Immature natural killer cell (primary cell): Measurements from ENCODE around the gene LRIG3. TPM values are rescaled to one million over a fixed set of nuclear protein-coding genes. Genes with fewer than 3 reads are reported as not detected.
"Not testable (repeated sequence)": the region's sequence is repeated elsewhere in the genome, so short reads cannot be mapped to it uniquely, and the experiment has no call there.

Experiments
- DNase-seq, 3 donors: peaks; one replicate each; pipeline ENCODE4 v3.0.0; 2022; ENCODE audit warnings: mixed read lengths in 1 of 3
- H3K27ac Mint-ChIP-seq, 6 donors: one replicate each; pipeline ENCODE4 v1.8.0; 2020; ENCODE audit warnings: mixed read lengths in 6 of 6, mild to moderate bottlenecking in 5 of 6, inconsistent platforms in 4 of 6, moderate library complexity in 3 of 6
- H3K27me3 Mint-ChIP-seq, 3 donors: one replicate each; pipeline ENCODE4 v1.8.0; 2020 to 2021; ENCODE audit warnings: low read depth in 3 of 3, mild to moderate bottlenecking in 3 of 3, mixed read lengths in 3 of 3, moderate library complexity in 3 of 3, inconsistent platforms in 1 of 3
- H3K36me3 Mint-ChIP-seq, 3 donors: one replicate each; pipeline ENCODE4 v1.8.0; 2020; ENCODE audit warnings: mixed read lengths in 3 of 3, inconsistent platforms in 2 of 3, mild to moderate bottlenecking in 2 of 3
- H3K4me1 Mint-ChIP-seq, 2 donors: one replicate each; pipeline ENCODE4 v1.8.0; 2020; ENCODE audit warnings: inconsistent platforms in 2 of 2, mild to moderate bottlenecking in 2 of 2, mixed read lengths in 2 of 2, moderate library complexity in 1 of 2
- H3K4me3 Mint-ChIP-seq, 5 donors: one replicate each; pipeline ENCODE4 v1.8.0; 2020; ENCODE audit warnings: mild to moderate bottlenecking in 5 of 5, mixed read lengths in 5 of 5, inconsistent platforms in 3 of 5, moderate library complexity in 3 of 5
- H3K9me3 Mint-ChIP-seq, 6 donors: one replicate each; pipeline ENCODE4 v1.8.0; 2020; ENCODE audit warnings: mild to moderate bottlenecking in 6 of 6, mixed read lengths in 6 of 6, inconsistent platforms in 4 of 6, moderate library complexity in 3 of 6
- polyA plus RNA-seq, 3 donors: library from polyadenylated mRNA; unstranded; fragments of 300-500 nt; fragmentation: Illumina TruSeq; gene quantifications; one replicate each; pipeline ENCODE4 v1.2.3, GENCODE V29; 2021

Gene LRIG3
- polyA plus RNA-seq, 3 donors from 2014 or later = not detected

DNA sequence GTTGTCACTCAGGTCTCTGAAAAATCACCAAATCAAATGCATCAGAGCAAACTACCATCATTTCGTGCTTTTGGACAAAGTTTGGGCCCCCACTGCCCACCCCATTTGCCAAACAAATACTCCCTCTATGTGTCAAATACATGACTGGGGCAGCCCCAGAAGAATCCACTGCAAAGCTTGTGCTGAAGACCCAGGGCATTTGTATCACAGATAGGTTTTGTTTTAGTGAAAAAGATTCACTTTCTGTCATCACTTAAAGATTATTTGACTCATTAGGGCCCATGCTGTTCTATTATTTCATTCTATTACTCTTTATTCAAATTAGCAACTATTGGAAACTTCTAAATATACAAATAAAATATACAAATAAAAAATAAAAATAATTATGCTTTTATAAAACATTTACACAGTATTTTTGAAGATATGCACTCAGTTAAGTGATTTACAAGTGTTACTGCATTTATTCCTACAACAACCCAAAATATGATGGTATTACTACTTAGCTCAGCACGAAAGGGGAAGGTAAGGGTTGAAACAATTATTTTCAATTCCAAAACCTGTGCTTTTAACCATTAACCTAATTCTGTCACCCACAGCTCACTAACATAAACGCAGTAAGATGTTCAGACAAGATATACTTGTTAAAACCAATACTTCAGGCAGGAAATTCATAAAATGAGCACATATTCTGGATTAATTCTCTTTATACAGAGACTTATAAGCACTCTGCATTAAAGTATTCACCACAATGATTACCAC is 36.5 kb downstream of the LRIG3 start:
- no peak overlapping the region for H3K4me3 Mint-ChIP-seq
- DNase-seq = no peak
- peaks cover 0 to 2% (median 0%) of the 10 kb centered on the region in 3 donors for H3K27me3 Mint-ChIP-seq
- H3K4me1 Mint-ChIP-seq = no peaks in the 10 kb centered on the region
- H3K36me3 Mint-ChIP-seq = no peaks in the 10 kb centered on the region
- no peak overlapping the region for H3K27ac Mint-ChIP-seq
- peaks cover 0 to 23% (median 3%) of the 10 kb centered on the region in 6 donors for H3K9me3 Mint-ChIP-seq

DNA sequence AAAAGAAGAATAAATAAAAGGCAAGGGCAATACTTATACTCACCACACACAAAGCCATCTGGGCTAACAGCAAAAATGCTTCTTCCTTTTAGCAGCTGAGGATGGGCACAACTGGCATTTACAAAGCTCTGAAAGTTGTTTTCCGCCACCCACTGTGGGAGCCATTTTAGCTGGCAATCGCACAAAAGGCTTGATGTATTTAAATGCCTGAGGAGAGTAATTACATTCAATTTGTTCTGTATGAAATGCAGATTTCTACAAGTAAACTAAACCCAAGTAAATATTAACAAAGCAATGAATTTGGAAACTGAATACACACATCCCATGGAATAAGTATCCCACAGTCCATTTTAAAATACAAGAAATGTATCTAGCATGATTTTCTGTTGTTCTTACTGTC is 37.5 kb downstream of the LRIG3 start:
- no peaks in the 10 kb centered on the region for H3K36me3 Mint-ChIP-seq
- H3K9me3 Mint-ChIP-seq = peaks cover under 1 to 24% (median 3%) of the 10 kb centered on the region in 6 donors
- no peak for DNase-seq
- H3K27me3 Mint-ChIP-seq = peaks cover 0 to 2% (median 0%) of the 10 kb centered on the region in 3 donors
- no peaks in the 10 kb centered on the region for H3K4me1 Mint-ChIP-seq
- H3K4me3 Mint-ChIP-seq = no peak overlapping the region
- H3K27ac Mint-ChIP-seq = no peak overlapping the region

DNA sequence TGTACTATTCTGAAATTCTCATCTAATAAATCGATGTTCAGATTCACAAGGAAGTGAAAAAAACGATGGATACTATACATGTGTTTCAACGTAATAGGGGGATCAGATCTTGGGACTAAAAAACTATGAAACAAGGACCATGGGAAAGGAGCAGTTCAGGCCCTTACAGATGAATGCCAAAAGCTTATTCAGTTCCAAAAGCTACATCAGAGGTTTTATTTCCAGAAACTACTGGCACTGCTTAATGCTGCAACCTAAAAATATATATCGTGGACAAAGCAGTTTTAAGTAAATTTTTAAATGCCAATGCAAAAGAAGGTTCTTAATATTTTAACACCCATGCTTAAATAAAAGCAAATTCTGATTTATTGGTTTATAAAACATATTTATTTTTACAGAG is 38.5 kb downstream of the LRIG3 start:
- H3K27me3 Mint-ChIP-seq = peaks cover 0 to 2% (median 0%) of the 10 kb centered on the region in 3 donors
- no peak overlapping the region for H3K4me3 Mint-ChIP-seq
- no peaks in the 10 kb centered on the region for H3K4me1 Mint-ChIP-seq

DNA sequence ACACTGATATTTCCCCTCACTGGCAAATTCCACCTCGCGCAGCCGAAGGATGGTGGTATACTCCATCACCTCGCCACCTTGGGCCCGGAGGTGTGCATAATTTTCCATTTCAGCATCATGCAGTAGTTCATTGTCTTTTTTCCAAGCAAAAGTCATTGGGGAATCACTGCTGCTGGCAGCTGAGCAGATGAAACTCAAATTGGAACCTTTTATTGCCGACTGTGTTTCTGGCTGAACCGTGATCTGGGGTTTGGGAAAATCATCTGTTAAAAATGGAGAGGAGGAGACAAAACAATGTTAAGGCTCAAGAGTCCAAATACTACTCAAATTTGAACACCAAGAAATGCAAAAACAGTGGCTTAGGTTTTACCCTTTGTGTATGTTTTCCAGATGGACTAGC is 39.7 kb downstream of the LRIG3 start:
- Mint-ChIP-seq H3K4me1 (no peaks in the 10 kb centered on the region), H3K27me3 (peaks cover 0 to 2% (median 0%) of the 10 kb centered on the region in 3 donors), H3K27ac (no peak overlapping the region), H3K4me3 (no peak overlapping the region), H3K9me3 (peaks cover 2 to 26% (median 4%) of the 10 kb centered on the region in 6 donors), H3K36me3 (no peaks in the 10 kb centered on the region)
- no peak for DNase-seq

More for the DNA sequence above, 38.5 kb downstream of the LRIG3 start:
- no peak for DNase-seq
- Mint-ChIP-seq H3K27ac (no peak overlapping the region), H3K9me3 (peaks cover 2 to 29% (median 4%) of the 10 kb centered on the region in 6 donors), H3K36me3 (no peaks in the 10 kb centered on the region)

DNA sequence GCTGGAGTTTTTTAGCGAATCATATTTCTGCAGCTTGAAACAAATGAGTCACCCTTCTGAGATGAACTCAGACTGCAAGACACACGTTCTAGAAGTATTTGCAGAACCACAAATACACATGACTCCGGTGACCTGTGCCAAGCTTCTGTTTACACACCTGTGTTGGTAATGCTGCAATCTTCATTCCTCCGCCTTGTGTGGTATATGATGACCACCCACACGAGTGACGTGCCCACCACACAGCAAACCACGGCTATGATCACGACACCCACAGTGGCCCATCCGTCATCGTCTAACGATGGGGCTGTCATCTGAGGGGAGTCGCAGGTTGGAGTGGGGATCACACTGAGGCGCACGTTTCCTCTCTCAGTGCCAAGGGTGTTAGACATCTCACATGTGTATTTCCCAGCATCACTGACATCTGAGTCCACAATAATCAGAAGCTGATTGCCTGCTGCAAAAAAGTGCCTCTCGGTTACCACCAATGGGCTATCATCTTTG is 43.0 kb downstream of the LRIG3 start:
- no peak for DNase-seq
- Mint-ChIP-seq H3K9me3 (peaks cover 3 to 36% (median 5%) of the 10 kb centered on the region in 6 donors), H3K36me3 (no peaks in the 10 kb centered on the region), H3K27me3 (peaks cover 0 to 2% (median 0%) of the 10 kb centered on the region in 3 donors), H3K4me1 (no peaks in the 10 kb centered on the region), H3K4me3 (no peak overlapping the region), H3K27ac (no peak overlapping the region)

DNA sequence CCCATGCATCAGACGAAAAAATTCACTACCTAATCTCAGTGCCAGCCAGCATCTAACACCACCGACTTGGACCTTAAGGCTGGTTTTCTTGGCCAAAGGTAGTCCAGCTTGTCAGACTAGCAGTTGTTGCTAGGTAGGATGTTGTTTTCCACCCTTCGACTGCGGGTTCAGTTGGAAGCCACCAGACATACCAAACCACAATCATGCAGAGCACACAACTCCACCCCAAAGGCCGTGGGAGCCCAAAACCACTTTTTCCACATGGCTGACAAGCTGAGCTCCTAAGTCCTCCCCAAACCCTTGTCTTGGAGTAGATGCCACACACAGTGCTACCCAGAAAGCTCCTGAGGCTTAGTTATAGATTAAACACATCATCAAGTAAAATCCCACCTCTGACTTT is 46.8 kb downstream of the LRIG3 start:
- Mint-ChIP-seq H3K4me3 (no peak overlapping the region), H3K36me3 (no peaks in the 10 kb centered on the region), H3K27ac (no peak overlapping the region), H3K9me3 (peaks cover 3 to 25% (median 5%) of the 10 kb centered on the region in 6 donors), H3K4me1 (no peaks in the 10 kb centered on the region), H3K27me3 (no peaks in the 10 kb centered on the region)
- no peak for DNase-seq

DNA sequence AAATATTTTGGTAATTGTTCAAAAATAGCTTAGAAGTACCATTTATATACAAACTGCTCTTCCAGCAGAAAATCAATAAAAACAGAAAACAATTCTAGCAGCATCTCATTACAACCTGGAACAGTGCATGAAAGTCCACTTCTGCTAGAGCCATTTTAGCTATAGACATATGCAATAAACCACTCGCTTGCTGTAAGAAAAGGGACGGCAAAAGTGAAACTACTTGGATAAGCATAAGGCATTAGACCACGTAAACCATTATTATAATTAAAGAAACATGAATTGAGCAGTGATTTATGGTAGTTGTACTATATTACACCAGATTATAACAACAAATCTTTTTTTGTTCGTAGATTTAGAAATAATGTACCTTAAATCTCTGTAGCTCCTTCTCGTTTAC is 48.7 kb downstream of the LRIG3 start:
- no peaks in the 10 kb centered on the region for H3K4me1 Mint-ChIP-seq
- H3K27me3 Mint-ChIP-seq = peaks cover 0 to 2% (median 0%) of the 10 kb centered on the region in 3 donors
- no peaks in the 10 kb centered on the region for H3K36me3 Mint-ChIP-seq
- no peak overlapping the region for H3K4me3 Mint-ChIP-seq
- H3K9me3 Mint-ChIP-seq = peaks cover 2 to 26% (median 5%) of the 10 kb centered on the region in 6 donors
- DNase-seq = no peak
- H3K27ac Mint-ChIP-seq = no peak overlapping the region

DNA sequence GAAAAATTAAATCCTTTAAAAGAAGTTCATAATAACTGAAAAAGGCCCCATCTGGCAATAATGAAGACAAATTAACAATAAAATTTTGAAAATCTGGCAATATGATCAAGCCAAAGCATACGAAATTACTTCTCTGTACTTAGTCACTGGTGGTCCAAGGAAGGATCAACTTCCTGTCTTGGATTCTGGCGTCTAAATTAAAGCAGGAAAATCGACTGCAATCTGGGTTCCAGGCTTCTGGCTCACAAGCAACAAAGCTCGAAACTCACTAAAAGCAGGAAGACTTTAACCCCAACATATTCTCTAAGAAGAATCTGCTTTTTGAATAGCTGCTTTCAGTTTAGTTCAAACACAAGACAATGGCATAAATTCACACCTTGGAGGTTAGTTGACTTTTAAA is 49.7 kb downstream of the LRIG3 start:
- H3K27me3 Mint-ChIP-seq = peaks cover 0 to 2% (median 0%) of the 10 kb centered on the region in 3 donors

DNA sequence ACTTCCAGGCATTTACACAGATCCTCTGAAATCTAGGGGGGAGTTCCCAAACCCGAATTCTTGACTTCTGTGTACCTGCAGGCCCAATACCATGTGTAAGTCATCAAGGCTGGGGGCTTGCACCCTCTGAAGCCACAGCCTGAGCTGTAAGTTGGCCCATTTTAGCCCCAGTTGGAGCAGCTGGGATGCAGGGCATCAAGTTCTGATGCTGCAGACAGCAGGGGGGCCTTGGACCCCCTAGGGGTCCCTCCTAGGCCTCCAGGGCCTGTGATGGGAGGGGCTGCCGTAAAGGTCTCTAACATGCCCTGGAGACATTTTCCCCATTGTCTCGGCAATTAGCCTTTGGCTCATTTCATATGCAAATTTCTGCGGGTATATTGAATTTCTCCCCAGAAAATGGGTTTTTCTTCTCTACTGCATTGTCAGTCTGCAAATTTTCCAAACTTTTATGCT is 59.5 kb downstream of the LRIG3 start:
- Mint-ChIP-seq H3K9me3 (peaks cover 4 to 13% (median 7%) of the 10 kb centered on the region in 6 donors), H3K36me3 (no peaks in the 10 kb centered on the region)

More for the DNA sequence above, 49.7 kb downstream of the LRIG3 start:
- Mint-ChIP-seq H3K36me3 (no peaks in the 10 kb centered on the region), H3K4me3 (no peak overlapping the region), H3K9me3 (peaks cover 4 to 22% (median 6%) of the 10 kb centered on the region in 6 donors), H3K4me1 (no peaks in the 10 kb centered on the region), H3K27ac (no peak overlapping the region)
- no peak for DNase-seq

DNA sequence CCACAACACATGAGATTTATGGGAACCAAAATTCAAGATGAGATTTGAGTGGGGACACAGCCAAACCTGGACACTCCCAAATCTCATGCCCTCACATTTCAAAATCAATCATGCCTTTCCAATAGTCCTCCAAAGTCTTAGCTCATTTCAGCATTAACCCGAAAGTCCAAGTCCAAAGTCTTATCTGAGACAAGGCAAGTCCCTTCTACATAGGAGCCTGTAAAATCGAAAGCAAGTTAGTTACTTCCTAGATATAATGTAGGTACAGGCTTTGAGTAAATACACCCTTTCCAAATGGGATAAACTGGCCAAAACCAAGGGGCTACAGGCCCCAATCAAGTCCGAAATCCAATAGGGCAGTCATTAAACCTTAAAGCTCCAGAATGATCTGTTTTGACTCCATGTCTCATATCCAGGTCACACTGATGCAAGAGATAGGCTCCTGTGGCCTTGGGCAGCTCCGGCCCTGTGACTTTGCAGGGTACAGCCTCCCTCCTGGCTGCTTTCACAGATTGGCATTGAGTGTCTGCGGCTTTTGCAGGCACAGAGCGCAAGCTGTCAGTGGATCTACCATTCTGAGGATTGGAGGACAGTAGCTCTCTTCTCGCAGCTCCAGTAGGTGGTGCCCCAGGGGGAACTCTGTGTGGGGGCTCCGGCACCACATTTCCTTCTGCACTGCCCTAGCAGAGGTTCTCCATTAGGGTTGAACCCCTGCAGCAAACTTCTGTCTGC is 60.1 kb downstream of the LRIG3 start:
- Mint-ChIP-seq H3K4me3 (no peak overlapping the region), H3K9me3 (peaks cover 0 to 13% (median 7%) of the 10 kb centered on the region in 6 donors), H3K27me3 (peaks cover 0 to 1% (median 0%) of the 10 kb centered on the region in 3 donors), H3K4me1 (no peaks in the 10 kb centered on the region), H3K27ac (no peak overlapping the region), H3K36me3 (no peaks in the 10 kb centered on the region)
- no peak for DNase-seq

More for the DNA sequence above, 59.5 kb downstream of the LRIG3 start:
- H3K27ac Mint-ChIP-seq = no peak overlapping the region
- no peak overlapping the region for H3K4me3 Mint-ChIP-seq
- no peak for DNase-seq
- peaks cover 0 to 1% (median 0%) of the 10 kb centered on the region in 3 donors for H3K27me3 Mint-ChIP-seq
- no peaks in the 10 kb centered on the region for H3K4me1 Mint-ChIP-seq

DNA sequence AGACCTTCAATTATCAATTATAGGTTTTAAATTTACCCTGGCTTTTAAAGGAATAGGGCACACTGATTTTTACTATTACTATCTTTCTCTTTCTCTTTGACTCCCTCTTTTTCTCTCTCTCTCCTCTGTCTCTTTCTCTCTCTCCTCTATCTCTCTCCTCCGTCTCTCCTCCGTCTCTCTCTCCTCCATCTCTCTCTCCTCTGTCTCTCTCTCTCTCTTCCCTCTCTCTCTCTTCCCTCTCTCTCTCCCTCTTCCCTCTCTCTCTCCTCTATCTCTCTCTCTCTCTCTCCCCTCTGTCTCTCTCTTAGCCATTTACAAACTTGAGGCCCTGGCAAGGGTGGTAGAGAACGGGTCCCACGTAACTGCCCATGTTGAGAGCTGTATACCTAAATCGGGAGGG is 62.3 kb downstream of the LRIG3 start:
- no peak for DNase-seq
- H3K27me3 Mint-ChIP-seq = peaks cover 0 to 2% (median 1%) of the 10 kb centered on the region in 3 donors
- H3K4me3 Mint-ChIP-seq = no peak overlapping the region
- no peaks in the 10 kb centered on the region for H3K4me1 Mint-ChIP-seq
- no peak overlapping the region for H3K27ac Mint-ChIP-seq
- H3K36me3 Mint-ChIP-seq = no peaks in the 10 kb centered on the region
- peaks cover 0 to 20% (median 13%) of the 10 kb centered on the region in 6 donors for H3K9me3 Mint-ChIP-seq

DNA sequence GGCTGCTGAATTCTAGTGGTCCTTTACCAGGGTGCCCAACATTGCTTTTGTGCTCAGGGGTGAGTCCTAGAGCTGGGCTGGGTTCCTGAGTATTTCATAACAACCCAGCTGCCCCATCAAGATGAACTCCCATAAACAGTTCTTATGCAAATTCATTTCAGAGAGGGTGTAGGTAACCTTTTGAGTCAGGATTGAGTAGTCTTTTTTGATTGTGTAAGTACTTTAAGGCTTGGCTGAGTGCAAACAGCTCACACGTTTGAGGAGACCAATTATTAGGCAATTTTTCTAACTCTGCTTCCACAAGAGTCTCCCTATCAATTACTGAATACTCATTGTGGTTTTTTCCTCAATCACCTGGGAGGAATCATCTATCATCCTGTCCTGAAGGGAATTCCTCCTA is 63.1 kb downstream of the LRIG3 start:
- H3K9me3 Mint-ChIP-seq = peaks cover 0 to 22% (median 15%) of the 10 kb centered on the region in 6 donors
- DNase-seq, H3K4me3 Mint-ChIP-seq: not testable (repeated sequence)

DNA sequence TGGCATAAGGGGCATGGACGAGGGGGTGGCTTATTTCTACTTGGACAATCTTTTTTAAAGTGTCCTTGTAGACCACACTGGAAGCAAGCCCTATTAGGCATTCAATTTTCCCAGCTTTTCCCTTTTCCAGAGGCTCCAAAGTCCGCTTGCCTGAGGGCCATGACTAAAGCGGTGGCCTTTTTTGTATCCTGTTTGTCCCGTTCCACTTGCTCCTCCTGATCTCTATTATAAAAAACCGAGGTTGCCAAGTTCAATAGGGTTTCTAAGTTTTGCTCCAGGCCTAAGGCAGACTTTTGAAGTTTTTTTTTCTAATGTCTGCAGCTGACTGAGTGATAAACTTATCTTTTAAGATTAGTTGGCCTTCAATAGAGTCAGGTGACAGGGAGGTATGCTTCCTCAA is 64.7 kb downstream of the LRIG3 start:
- H3K9me3 Mint-ChIP-seq = peaks cover 0 to 32% (median 12%) of the 10 kb centered on the region in 6 donors
- H3K4me3 Mint-ChIP-seq, H3K4me1 Mint-ChIP-seq, DNase-seq, H3K36me3 Mint-ChIP-seq, H3K27ac Mint-ChIP-seq, H3K27me3 Mint-ChIP-seq: not testable (repeated sequence)

More for the DNA sequence above, 63.1 kb downstream of the LRIG3 start:
- not testable (repeated sequence) for H3K27ac Mint-ChIP-seq, H3K27me3 Mint-ChIP-seq, H3K36me3 Mint-ChIP-seq, H3K4me1 Mint-ChIP-seq

DNA sequence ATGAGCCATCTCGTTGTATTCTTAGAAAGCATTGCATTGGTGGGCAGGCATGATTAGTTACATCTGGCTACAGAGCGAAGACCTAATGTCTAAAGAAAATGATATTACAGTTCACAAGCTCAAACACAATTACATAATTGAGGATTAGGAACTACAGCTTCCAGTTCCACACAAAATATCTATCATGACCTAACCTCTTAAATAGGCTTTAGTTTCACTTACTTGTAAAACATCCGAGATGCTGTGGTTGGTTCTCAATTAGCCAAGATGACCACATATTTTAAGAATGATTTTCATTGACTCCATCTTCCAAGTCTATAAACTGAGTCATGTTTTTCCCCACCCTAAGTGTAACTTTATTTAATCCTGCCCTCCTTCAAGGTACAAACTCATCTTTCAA is 69.5 kb downstream of the LRIG3 start:
- Mint-ChIP-seq H3K4me1 (no peaks in the 10 kb centered on the region), H3K36me3 (no peaks in the 10 kb centered on the region), H3K4me3 (no peak overlapping the region), H3K27me3 (peaks cover 0 to 3% (median 0%) of the 10 kb centered on the region in 3 donors), H3K9me3 (peaks cover 0 to 32% (median 6%) of the 10 kb centered on the region in 6 donors), H3K27ac (no peak overlapping the region)
- no peak for DNase-seq
